Astrocyte of the spinal cord (primary cell): ENCODE measurements around the gene MAP4K1.
"Not testable (repeated sequence)": the region's sequence is repeated elsewhere in the genome, so short reads cannot be mapped to it uniquely, and the experiment has no call there.

Source experiments
- DNase-seq: peaks from one replicate; pipeline ENCODE4 v3.0.0; 2011; ENCODE audit warnings: low read depth, low spot score
- H3K4me3 ChIP-seq: 2 replicates; pipeline ENCODE4 v1.5.1; 2011; ENCODE audit warnings: low read depth, mild to moderate bottlenecking, low read length, moderate library complexity
- CTCF ChIP-seq: IDR thresholded peaks from 2 replicates; pipeline ENCODE4 v1.5.1; 2012; ENCODE audit warnings: low read depth, mild to moderate bottlenecking, low read length, inconsistent platforms
- in situ Hi-C: cut with HindIII; loops from 2 replicates; pipeline ENCODE4 v1.10.0; 2017; ENCODE audit warnings: low sequenced_read_pairs

The MAP4K1 gene

GRCh38 chr19:38588041-38588440 is 29.7 kb downstream of the MAP4K1 start:
- in situ Hi-C loops, result no loop called here
- no peak for TF ChIP-seq CTCF
- H3K4me3 ChIP-seq, result no peak overlapping the region
- no peak for DNase-seq

GRCh38 chr19:38587562-38587961 is 30.2 kb downstream of the MAP4K1 start:
- no peak for DNase-seq
- no peak overlapping the region for H3K4me3 ChIP-seq
- in situ Hi-C loops, result no loop called here
- TF ChIP-seq CTCF, result no peak

GRCh38 chr19:38583985-38584305 is 33.8 kb downstream of the MAP4K1 start:
- H3K4me3 ChIP-seq, result no peak overlapping the region
- no peak for TF ChIP-seq CTCF
- no peak for DNase-seq
- in situ Hi-C loops, result no loop called here

DNA sequence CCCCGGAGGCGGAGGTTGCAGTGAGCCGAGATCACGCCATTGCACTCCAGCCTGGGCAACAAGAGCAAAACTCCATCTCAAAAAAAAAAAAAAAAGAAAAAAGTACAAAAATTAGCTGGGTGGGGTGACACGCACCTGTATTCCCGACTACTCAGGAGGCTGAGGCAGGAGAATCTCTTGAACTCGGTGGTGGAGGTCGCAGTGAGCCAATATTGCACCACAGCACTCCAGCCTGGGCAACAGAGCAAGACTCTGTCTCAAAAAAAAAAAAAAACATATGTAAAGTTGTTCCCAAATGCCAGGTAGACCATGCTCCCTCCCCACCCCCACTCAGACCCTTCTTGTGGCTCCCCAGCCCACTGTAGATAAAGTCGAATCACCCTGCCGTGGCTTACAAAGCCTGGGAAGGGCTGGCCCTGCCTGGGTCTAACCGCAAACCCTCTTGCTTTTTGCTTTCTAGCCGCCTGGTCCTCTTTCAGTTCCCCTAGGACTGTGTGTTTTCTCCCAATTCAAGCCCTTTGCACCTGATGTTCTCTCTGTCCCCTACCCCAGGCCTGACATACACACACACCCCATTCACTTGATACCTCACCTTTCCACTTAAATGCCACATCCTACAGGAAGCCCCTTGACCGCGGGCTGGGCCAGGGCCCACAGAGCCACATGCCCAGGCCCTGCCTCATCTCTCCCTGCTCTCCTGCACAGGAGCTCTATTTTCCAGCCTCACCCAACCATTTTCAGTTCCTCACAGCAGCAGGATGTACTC is 34.4 kb downstream of the MAP4K1 start:
- TF ChIP-seq CTCF, result no peak
- H3K4me3 ChIP-seq, result no peak overlapping the region
- DNase-seq, result no peak
- in situ Hi-C loops, result no loop called here

DNA sequence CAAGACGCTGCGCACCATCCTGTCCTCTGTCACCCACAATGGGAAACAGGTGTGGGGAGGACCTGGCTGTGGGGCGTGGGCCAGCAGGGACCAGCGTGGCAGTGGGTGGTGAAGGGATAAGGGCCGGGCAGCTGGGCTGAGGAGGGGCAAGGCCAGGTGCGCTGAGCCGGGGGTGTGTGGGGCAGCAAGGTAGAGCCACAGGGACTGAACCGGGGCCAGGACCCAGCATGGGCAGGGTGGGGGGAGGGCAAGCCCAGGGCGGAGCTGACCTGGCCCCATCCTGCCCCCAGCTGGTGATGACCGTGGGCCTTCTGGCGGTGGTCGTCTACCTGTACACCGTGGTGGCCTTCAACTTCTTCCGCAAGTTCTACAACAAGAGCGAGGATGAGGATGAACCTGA is 37.7 kb downstream of the MAP4K1 start:
- TF ChIP-seq CTCF, result no peak
- in situ Hi-C loops, result no loop called here

DNA sequence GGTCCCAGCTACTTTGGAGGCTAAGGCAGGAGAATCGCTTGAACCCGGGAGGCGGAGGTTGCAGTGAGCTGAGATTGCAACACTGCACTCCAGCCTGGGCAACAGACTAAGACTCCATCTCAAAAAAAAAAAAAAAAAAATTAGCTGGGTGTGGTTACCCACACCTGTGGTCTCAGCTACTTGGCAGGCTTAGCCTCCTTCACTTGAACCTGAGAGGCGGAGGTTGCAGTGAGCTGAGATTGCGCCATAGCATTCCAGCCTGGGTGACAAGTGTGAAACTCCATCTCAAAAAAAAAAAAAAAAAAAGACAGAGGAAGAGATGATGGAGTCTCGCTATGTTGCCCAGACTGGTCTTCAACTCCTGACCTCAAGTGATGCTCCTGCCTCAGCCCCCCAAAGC is 38.4 kb downstream of the MAP4K1 start:
- in situ Hi-C loops, DNase-seq: not testable (repeated sequence)

More for the DNA sequence above, 37.7 kb downstream of the MAP4K1 start:
- DNase-seq, result no peak
- H3K4me3 ChIP-seq, result no peak overlapping the region

GRCh38 chr19:38577826-38578225 is 39.9 kb downstream of the MAP4K1 start:
- in situ Hi-C loops, result no loop called here
- H3K4me3 ChIP-seq, result no peak overlapping the region
- no peak for DNase-seq
- TF ChIP-seq CTCF, result no peak

More for the DNA sequence above, 38.4 kb downstream of the MAP4K1 start:
- H3K4me3 ChIP-seq, result not testable (repeated sequence)
